ENCODE data around the gene ATP2B3.

DNA sequence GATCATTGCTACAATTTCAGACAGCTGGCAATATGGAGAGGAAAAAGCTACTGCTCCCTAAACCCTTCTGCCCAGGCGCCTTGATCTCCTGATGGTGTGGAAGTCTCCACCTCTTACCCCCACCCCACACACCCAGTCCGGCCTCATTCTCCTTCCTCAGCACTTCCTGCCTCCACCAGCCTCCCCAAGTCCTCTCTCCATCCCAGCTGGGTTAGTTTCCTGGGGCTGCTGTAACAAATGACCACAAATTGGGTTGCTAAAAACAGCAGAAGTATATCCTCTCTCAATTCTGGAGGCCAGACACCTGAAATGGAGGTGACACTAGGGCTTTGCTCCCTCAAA is 82.6 kb downstream of the ATP2B3 start:
- TF ChIP-seq CTCF (IDR thresholded peaks at IDR 0.05; ENCODE audit: insufficient read depth, low read length, poor library complexity, severe bottlenecking): no peak
- TF ChIP-seq EZH2phosphoT487 (conservative IDR thresholded peaks at IDR 0.05; ENCODE audit: low read length): no peak

Measured in SU-DHL-6 (cell line).